ENCODE data around the gene RNF208. TPM values are rescaled to one million over a fixed set of nuclear protein-coding genes. Genes with fewer than 3 reads are reported as not detected.
A peak's percentile ranks its signal among the peaks of the same experiment; 100 is the strongest.

The RNF208 gene
- total and polyA plus RNA-seq, 10 of the 15 experiments (the other 5 are each of a cell fraction or from before 2014, with no cell fraction given), result 0.06 to 10.7 (median 0.77) TPM

DNA sequence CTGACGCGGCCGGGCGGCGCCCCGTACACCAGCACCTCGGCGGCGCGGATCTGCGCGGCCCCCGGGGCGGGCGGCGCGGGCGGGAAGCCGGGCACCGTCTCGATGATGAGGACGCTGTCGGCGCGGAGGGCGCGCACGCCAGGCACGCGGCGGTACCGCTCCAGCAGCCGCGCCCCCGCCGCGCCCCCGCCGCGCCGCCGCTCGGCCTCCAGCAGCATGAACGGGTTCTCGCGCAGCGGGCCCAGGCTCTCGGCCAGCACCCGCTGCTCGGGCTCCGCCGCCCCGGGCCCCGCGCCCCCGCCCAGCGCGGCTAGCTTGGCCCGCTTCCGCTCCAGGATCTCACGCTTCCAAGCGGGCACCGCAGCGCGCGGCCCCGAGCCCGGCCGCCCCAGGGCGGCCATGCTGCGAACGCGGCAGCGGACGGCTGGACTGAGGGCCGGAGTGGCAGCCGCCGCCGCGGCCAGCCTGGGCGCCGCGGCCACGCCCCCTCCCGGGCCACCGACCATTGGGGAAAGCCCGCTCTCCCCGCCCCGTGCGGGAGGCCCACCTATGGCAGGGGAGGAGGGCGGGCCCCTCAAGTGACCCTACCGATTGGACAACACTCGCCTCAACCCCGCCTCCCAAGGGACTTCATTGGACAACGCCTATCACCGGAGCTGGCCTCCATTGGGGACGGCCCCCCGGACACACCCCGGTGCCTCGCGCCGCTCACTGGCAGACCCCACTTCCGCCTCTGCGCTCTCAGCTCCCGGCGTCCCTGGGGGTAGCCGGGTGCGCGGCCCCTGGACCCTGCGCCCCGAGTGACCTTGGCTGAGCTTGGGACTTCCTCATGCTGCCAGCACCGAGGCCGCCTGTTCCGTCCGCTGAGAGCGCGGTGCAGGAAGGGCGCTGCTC, 21.5 kb downstream of the RNF208 start, which contains the start of gene TPRN:
Gene TPRN, minus strand, starts transcription at position 431 of the 894 bp plus-strand sequence. Its CDS starts 30 bp downstream, at position 401.
- H3K27ac ChIP-seq (ENCODE audit: control insufficient read depth, insufficient read depth), result peak within 1 kb of the TSS; percentile 62
- ATAC-seq, result peak; percentile 96
- H3K9me3 ChIP-seq (replicated peaks; ENCODE audit: control insufficient read depth, insufficient read depth, low read length), result no peaks in the 10 kb centered on the region
- ChIA-PET POLR2A (interaction anchor here (0.5 to 8.0 kb wide), 18 partner anchors 11 to 225 kb away, joined by 3 to 68 read pairs (median 5); partner anchors contain the start of genes CYSRT1, MAN1B1, RNF208 and SAPCD2), RAD21 (ENCODE audit: unreplicated experiment) (interaction anchor here (0.7 to 1.5 kb wide), 9 partner anchors 12 to 112 kb away, joined by 3 to 9 read pairs (median 4); partner anchors contain the start of genes ANAPC2, RNF208, SSNA1 and TUBB4B), SMC1A (ENCODE audit: uncharacterized antibody, unreplicated experiment) (interaction anchor here (1.0 to 4.6 kb wide), 5 partner anchors 11 to 253 kb away, joined by 3 to 18 read pairs (median 4); partner anchors contain the start of genes CYSRT1 and RNF208), CTCF (interaction anchor here (0.6 to 1.9 kb wide), 7 partner anchors 12 to 76 kb away, joined by 3 to 11 read pairs (median 4); partner anchors contain the start of genes ANAPC2 and SSNA1)
- H3K36me3 ChIP-seq (ENCODE audit: control insufficient read depth in 2 of 2, insufficient read depth in 2 of 2, low read length in 1 of 2), result no peaks in the 10 kb centered on the region
- H3K4me2 ChIP-seq (ENCODE audit: control insufficient read depth, insufficient read depth), result peak within 1 kb of the TSS; percentile 86
- intact Hi-C loops (cut with micrococcal nuclease; ENCODE audit: unreplicated experiment), result loop anchor here (2.0 kb wide), 2 partner anchors 22 to 78 kb away; partner anchors contain the start of gene RNF208
- in situ Hi-C loops (cut with MboI), result no loop called here
- DNase-seq (ENCODE audit: low read depth, low spot score), result peak; percentile 95
- H3K27me3 ChIP-seq (replicated peaks in 1 of 2; ENCODE audit: control insufficient read depth in 2 of 2, insufficient read depth in 2 of 2, low read length in 1 of 2), result no peaks in the 10 kb centered on the region
- peak within 1 kb of the TSS; percentile 77 for H3K4me3 ChIP-seq
- WGBS (ENCODE audit: insufficient coverage, insufficient replicate concordance, low lambda C conversion rate, missing lambda C conversion rate), result under 1% methylated on average over 78 of the region's 118 CpGs
- BruUV-seq (replicated peaks), result no TSS peak
- no peaks in the 10 kb centered on the region for H4K20me1 ChIP-seq (ENCODE audit: control insufficient read depth, insufficient read depth)
- peak within 1 kb of the TSS; percentile 78 for H3K9ac ChIP-seq (ENCODE audit: control insufficient read depth, insufficient read depth, low read length)
- FAIRE-seq, result peak; percentile 99
- H3K4me1 ChIP-seq (ENCODE audit: control insufficient read depth, insufficient read depth, low read length), result peaks cover 32% of the 10 kb centered on the region
- peak within 1 kb of the TSS; percentile 74 for H2AFZ ChIP-seq (ENCODE audit: control insufficient read depth, low read depth, low read length)
- H3K79me2 ChIP-seq (ENCODE audit: control insufficient read depth, insufficient read depth, low read length), result peaks cover 26% of the 10 kb centered on the region
- 0 out of 2 replicates have a peak, but pooled peaks have one; percentile 68 for TF ChIP-seq RFX5 (IDR thresholded peaks at IDR 0.05; ENCODE audit: low read depth, low read length)
- TF ChIP-seq, protein P1, sequence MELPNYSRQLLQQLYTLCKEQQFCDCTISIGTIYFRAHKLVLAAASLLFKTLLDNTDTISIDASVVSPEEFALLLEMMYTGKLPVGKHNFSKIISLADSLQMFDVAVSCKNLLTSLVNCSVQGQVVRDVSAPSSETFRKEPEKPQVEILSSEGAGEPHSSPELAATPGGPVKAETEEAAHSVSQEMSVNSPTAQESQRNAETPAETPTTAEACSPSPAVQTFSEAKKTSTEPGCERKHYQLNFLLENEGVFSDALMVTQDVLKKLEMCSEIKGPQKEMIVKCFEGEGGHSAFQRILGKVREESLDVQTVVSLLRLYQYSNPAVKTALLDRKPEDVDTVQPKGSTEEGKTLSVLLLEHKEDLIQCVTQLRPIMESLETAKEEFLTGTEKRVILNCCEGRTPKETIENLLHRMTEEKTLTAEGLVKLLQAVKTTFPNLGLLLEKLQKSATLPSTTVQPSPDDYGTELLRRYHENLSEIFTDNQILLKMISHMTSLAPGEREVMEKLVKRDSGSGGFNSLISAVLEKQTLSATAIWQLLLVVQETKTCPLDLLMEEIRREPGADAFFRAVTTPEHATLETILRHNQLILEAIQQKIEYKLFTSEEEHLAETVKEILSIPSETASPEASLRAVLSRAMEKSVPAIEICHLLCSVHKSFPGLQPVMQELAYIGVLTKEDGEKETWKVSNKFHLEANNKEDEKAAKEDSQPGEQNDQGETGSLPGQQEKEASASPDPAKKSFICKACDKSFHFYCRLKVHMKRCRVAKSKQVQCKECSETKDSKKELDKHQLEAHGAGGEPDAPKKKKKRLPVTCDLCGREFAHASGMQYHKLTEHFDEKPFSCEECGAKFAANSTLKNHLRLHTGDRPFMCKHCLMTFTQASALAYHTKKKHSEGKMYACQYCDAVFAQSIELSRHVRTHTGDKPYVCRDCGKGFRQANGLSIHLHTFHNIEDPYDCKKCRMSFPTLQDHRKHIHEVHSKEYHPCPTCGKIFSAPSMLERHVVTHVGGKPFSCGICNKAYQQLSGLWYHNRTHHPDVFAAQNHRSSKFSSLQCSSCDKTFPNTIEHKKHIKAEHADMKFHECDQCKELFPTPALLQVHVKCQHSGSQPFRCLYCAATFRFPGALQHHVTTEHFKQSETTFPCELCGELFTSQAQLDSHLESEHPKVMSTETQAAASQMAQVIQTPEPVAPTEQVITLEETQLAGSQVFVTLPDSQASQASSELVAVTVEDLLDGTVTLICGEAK (IDR thresholded peaks at IDR 0.05; ENCODE audit: borderline replicate concordance), result peak; percentile 49; the same call in 1 of the 2 replicates
- TF ChIP-seq KAT2A (conservative IDR thresholded peaks at IDR 0.05; ENCODE audit: control insufficient read depth, low read depth, low read length), result no peak
- TF ChIP-seq NFYA (IDR thresholded peaks at IDR 0.05; ENCODE audit: borderline replicate concordance, low read depth, low read length), result no peak
- peak; percentile 20 for TF ChIP-seq RELA (IDR thresholded peaks at IDR 0.05; ENCODE audit: borderline replicate concordance, partially characterized antibody)
- TF ChIP-seq CREM (IDR thresholded peaks at IDR 0.05; ENCODE audit: low read depth), result peak; percentile 40; the same call in 1 of the 2 replicates
- peak; percentile 98 for TF ChIP-seq NFYB (IDR thresholded peaks at IDR 0.05; ENCODE audit: insufficient read depth, low read depth, low read length)
- TF ChIP-seq GATAD2B (conservative IDR thresholded peaks at IDR 0.05; ENCODE audit: low read depth), result peak; percentile 74
- peak; percentile 98 for TF ChIP-seq SP1 (IDR thresholded peaks at IDR 0.05; ENCODE audit: low read depth, low read length)
- 0 out of 2 replicates have a peak, but pooled peaks have one; percentile 40 for TF ChIP-seq ZSCAN29 (IDR thresholded peaks at IDR 0.05)
- TF ChIP-seq PKNOX1 (IDR thresholded peaks at IDR 0.05), result peak; percentile 71
- peak; percentile 60; the same call in 1 of the 2 replicates for TF ChIP-seq SPI1 (IDR thresholded peaks at IDR 0.05; ENCODE audit: borderline replicate concordance, insufficient read depth, low read depth, low read length)
- peak; percentile 96 for TF ChIP-seq HDGF (IDR thresholded peaks at IDR 0.05)
- TF ChIP-seq NFXL1 (IDR thresholded peaks at IDR 0.05; ENCODE audit: borderline replicate concordance), result 0 out of 2 replicates have a peak, but pooled peaks have one; percentile 54
- peak; percentile 65 for TF ChIP-seq MXI1 (IDR thresholded peaks at IDR 0.05; ENCODE audit: low read depth, low read length)
- peak; percentile 84 for TF ChIP-seq BACH1 (IDR thresholded peaks at IDR 0.05; ENCODE audit: borderline replicate concordance)
